SU-DHL-6 (cell line): ENCODE results near the gene INPP5A.

Source experiments
- EZH2phosphoT487 ChIP-seq: fragments of 200-600 bp; sonication (generic), shearing (Covaris generic); conservative IDR thresholded peaks from 2 replicates; pipeline ENCODE4 v1.6.1; 2018; ENCODE audit warnings: mild to moderate bottlenecking, antibody characterized with exemption, low read length, moderate library complexity, mixed read lengths
- TF ChIP-seq, protein P1 (sequence below): fragments of 200-600 bp; sonication (generic); IDR thresholded peaks from one replicate; pipeline ENCODE4 v1.5.1; 2017; ENCODE audit warnings: antibody characterized with exemption, mild to moderate bottlenecking, low read length, moderate library complexity; ENCODE audit not compliant: insufficient read depth, poor library complexity, severe bottlenecking

DNA sequence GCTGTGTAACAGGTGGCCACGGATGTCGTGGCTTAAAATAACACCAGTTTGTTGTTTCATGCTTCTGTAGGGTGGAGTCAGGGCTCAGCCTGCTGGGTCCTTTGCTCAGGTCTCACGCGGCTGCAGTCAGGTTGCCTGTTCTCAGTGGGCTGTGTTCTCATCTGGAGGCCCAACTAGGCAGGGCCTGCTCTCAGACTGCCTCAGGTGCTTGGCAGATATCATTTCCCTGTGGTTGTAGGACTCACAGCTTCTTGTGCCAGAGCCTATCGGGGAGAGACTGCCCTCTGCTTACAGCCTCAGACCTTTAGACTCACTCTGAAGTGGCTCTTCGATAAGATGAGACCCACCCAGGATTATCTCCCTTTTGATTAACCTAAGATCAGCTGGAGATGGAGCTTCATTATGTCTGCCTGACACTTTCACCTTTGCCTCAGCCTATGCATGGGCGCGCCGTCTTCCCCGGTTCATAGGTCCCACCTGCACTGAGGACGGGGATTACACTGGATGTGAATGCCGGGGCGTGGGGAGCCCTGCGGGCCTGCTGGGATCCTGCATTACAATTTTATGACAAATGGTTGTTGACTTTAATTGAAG, 55.3 kb downstream of the INPP5A start:
- TF ChIP-seq, protein P1, sequence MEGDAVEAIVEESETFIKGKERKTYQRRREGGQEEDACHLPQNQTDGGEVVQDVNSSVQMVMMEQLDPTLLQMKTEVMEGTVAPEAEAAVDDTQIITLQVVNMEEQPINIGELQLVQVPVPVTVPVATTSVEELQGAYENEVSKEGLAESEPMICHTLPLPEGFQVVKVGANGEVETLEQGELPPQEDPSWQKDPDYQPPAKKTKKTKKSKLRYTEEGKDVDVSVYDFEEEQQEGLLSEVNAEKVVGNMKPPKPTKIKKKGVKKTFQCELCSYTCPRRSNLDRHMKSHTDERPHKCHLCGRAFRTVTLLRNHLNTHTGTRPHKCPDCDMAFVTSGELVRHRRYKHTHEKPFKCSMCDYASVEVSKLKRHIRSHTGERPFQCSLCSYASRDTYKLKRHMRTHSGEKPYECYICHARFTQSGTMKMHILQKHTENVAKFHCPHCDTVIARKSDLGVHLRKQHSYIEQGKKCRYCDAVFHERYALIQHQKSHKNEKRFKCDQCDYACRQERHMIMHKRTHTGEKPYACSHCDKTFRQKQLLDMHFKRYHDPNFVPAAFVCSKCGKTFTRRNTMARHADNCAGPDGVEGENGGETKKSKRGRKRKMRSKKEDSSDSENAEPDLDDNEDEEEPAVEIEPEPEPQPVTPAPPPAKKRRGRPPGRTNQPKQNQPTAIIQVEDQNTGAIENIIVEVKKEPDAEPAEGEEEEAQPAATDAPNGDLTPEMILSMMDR, result no peak
- no peak for TF ChIP-seq EZH2phosphoT487
